GM12872 (cell line): ENCODE data around the gene SDCBP2.

Source experiments
- CTCF ChIP-seq: IDR thresholded peaks from 3 replicates; pipeline ENCODE4 v1.5.1; 2011; ENCODE audit warnings: low read depth, mild to moderate bottlenecking, low read length, moderate library complexity; ENCODE audit not compliant: insufficient read depth

Gene SDCBP2

GRCh38 chr20:1308067-1308701 is 20.8 kb downstream of the SDCBP2 start:
- no peak for TF ChIP-seq CTCF

DNA sequence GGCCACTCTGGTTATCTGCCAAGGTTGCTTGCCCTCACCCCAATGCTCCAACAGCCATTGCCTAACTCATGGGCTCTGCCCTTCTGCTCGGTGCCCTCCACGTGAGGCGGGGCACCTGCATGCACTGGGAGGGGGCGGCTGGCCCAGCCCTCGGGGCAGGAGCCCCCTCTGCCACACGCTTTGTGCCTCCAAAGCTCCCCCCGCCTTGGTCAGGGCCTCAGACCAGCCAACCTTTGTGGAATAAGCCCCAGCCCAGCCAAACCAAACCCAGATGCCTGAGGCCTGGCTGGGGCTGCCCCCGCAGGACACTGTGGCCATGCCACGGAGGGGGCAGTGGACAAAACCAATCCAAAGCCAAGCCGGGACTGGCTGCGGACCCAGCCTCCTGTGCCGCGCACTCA is 21.4 kb downstream of the SDCBP2 start:
- TF ChIP-seq CTCF: no peak

GRCh38 chr20:1307171-1307570 is 21.8 kb downstream of the SDCBP2 start:
- no peak for TF ChIP-seq CTCF

GRCh38 chr20:1306316-1307135 is 22.4 kb downstream of the SDCBP2 start:
- no peak for TF ChIP-seq CTCF

- TF ChIP-seq CTCF: no peak
Observed at GRCh38 chr20:1305712-1306111, 23.2 kb downstream of the SDCBP2 start.

DNA sequence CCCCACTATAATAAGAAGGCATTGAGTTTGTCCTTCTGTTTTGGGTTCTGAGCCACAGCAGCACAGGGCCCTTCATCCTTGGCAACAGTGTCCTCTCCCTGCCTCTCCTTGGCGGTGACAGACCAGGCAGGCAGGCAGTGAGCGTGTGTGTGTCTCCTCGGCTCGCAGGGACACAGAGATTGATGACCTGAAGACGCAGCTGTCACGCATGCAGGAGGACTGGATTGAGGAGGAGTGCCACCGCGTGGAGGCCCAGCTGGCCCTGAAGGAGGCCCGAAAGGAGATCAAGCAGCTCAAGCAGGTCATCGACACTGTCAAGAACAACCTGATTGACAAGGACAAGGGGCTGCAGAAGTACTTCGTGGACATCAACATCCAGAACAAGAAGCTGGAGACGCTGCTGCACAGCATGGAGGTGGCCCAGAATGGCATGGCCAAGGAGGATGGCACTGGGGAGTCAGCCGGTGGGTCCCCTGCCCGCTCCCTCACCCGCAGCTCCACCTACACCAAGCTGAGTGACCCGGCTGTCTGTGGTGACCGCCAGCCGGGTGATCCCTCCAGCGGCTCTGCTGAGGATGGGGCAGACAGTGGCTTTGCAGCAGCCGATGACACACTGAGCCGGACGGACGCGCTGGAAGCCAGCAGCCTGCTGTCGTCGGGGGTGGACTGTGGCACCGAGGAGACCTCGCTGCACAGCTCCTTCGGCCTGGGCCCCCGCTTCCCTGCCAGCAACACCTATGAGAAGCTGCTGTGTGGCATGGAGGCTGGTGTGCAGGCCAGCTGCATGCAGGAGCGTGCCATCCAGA is 24.0 kb downstream of the SDCBP2 start:
- no peak for TF ChIP-seq CTCF
